A549 (cell line): ENCODE measurements around the gene PLCH2. TPM values are rescaled to one million over a fixed set of nuclear protein-coding genes. Genes with fewer than 3 reads are reported as not detected.

Experiments used
- ATAC-seq, 2 experiments: fragments of 200-7000 bp in 1 of 2; fragments of >200 bp in 1 of 2; cut with Nextera tagmentation in 1 of 2; cut with Tn5 transposase in 1 of 2; 3 replicates each; pipeline versions ENCODE4 v1.8.0 to v1.9.1; 2018 to 2020; ENCODE audit warnings: mild to moderate bottlenecking in 1 of 2, moderate library complexity in 1 of 2
- CTCF ChIA-PET: fragments of 300-600 bp; sonication (Branson Sonifier 250); formaldehyde crosslinking; extraction: SDS; loops from one replicate; lab custom pipeline; 2021; ENCODE audit warnings: antibody characterized with exemption, inconsistent platforms; lab: Yijun Ruan, JAX
- POLR2A ChIA-PET: fragments of 350-600 bp; formaldehyde crosslinking; extraction: SDS; loops from one replicate; lab custom pipeline; 2021; ENCODE audit warnings: antibody characterized with exemption, inconsistent platforms; lab: Yijun Ruan, JAX
- DNase-seq, 2 experiments: peaks; one replicate each; pipeline versions ENCODE4 v3.0.0 to v3.0.0-alpha.2; 2011 to 2016; ENCODE audit warnings: low read depth in 1 of 2, low spot score in 1 of 2
- FAIRE-seq: peaks from 2 replicates; lab custom pipeline; 2011; peaks lifted over from hg19 to GRCh38; lab: Jason Lieb, UNC
- H3K27ac ChIP-seq, 2 experiments: fragments of >200 bp; sonication (Bioruptor Twin); formaldehyde crosslinking; 3 replicates each; pipeline ENCODE4 v1.5.1; 2016 to 2017
- H3K4me1 ChIP-seq: fragments of >200 bp; sonication (Bioruptor Twin); formaldehyde crosslinking; 3 replicates; pipeline ENCODE4 v1.6.1; 2016
- H3K4me2 ChIP-seq: fragments of >200 bp; sonication (Bioruptor Twin); formaldehyde crosslinking; 3 replicates; pipeline ENCODE4 v1.6.1; 2016
- H3K4me3 ChIP-seq: fragments of >200 bp; sonication (Bioruptor Twin); formaldehyde crosslinking; 3 replicates; pipeline ENCODE4 v1.5.1; 2016
- H3K9me3 ChIP-seq: fragments of >200 bp; sonication (Bioruptor Twin); formaldehyde crosslinking; 3 replicates; pipeline ENCODE4 v1.6.1; 2016
- BCL3 ChIP-seq: fragments of >200 bp; sonication (Bioruptor Twin); formaldehyde crosslinking; IDR thresholded peaks from 3 replicates; pipeline ENCODE4 v1.6.1; 2016
- CBX8 ChIP-seq: fragments of 200-600 bp; sonication (generic); IDR thresholded peaks from 2 replicates; pipeline ENCODE4 v1.6.1; 2016
- CEBPB ChIP-seq, 2 experiments: fragments of >200 bp in 1 of 2; sonication (Bioruptor Twin) in 1 of 2; formaldehyde crosslinking in 1 of 2; IDR thresholded peaks; 2 replicates each; pipeline ENCODE4 v1.6.1; 2012 to 2016
- CHD2 ChIP-seq: fragments of 150-350 bp; IDR thresholded peaks from 2 replicates; pipeline ENCODE4 v1.6.1; 2014; ENCODE audit warnings: low read length; ENCODE audit not compliant: partially characterized antibody
- EHF ChIP-seq: fragments of 250-450 bp; sonication (Bioruptor Pico); IDR thresholded peaks from 2 replicates; pipeline ENCODE4 v1.5.0; 2020; ENCODE audit warnings: mild to moderate bottlenecking
- EHMT2 ChIP-seq: fragments of 200-600 bp; sonication (generic); IDR thresholded peaks from 2 replicates; pipeline ENCODE4 v1.6.1; 2016; ENCODE audit warnings: antibody characterized with exemption, low read depth, mild to moderate bottlenecking, moderate library complexity
- ELK1 ChIP-seq: fragments of 150-350 bp; IDR thresholded peaks from 2 replicates; pipeline ENCODE4 v1.6.1; 2014; ENCODE audit warnings: low read depth, mild to moderate bottlenecking, low read length
- EP300 ChIP-seq, 2 experiments: fragments of >200 bp; sonication (Bioruptor Twin); formaldehyde crosslinking; IDR thresholded peaks; 2 replicates in 1 of 2; 3 replicates in 1 of 2; pipeline ENCODE4 v1.6.1; 2016 to 2017
- GATA3 ChIP-seq: IDR thresholded peaks from 2 replicates; pipeline ENCODE4 v1.6.1; 2012; ENCODE audit warnings: borderline replicate concordance
- HEYL ChIP-seq: fragments of 250-450 bp; sonication (Bioruptor Pico); IDR thresholded peaks from 2 replicates; pipeline ENCODE4 v1.8.0; 2021; ENCODE audit warnings: mild to moderate bottlenecking, moderate library complexity
- HOXA7 ChIP-seq: fragments of 250-450 bp; sonication (Bioruptor Pico); IDR thresholded peaks from 2 replicates; pipeline ENCODE4 v1.5.0; 2020; ENCODE audit warnings: mild to moderate bottlenecking, moderate library complexity
- HOXB13 ChIP-seq: fragments of 250-450 bp; sonication (Bioruptor Pico); IDR thresholded peaks from 2 replicates; pipeline ENCODE4 v1.5.0; 2020; ENCODE audit warnings: low read depth, mild to moderate bottlenecking, moderate library complexity
- JUNB ChIP-seq: fragments of >200 bp; sonication (Bioruptor Twin); formaldehyde crosslinking; IDR thresholded peaks from 2 replicates; pipeline ENCODE4 v1.6.1; 2016
- NFE2L2 ChIP-seq: fragments of 150-350 bp; conservative IDR thresholded peaks from 2 replicates; pipeline ENCODE4 v1.6.1; 2014; ENCODE audit warnings: low read length
- NR3C1 ChIP-seq: fragments of >200 bp; sonication (Bioruptor Twin); formaldehyde crosslinking; IDR thresholded peaks from 3 replicates; pipeline ENCODE4 v1.6.1; 2017
- PHF8 ChIP-seq: fragments of 200-600 bp; sonication (generic); IDR thresholded peaks from 2 replicates; pipeline ENCODE4 v1.6.1; 2016; ENCODE audit warnings: low read depth, mild to moderate bottlenecking, antibody characterized with exemption, moderate library complexity, borderline replicate concordance
- POLR2A ChIP-seq: IDR thresholded peaks from 2 replicates; pipeline ENCODE4 v1.6.1; 2012; ENCODE audit warnings: mild to moderate bottlenecking, low read length
- POLR2AphosphoS2 ChIP-seq: conservative IDR thresholded peaks from 2 replicates; pipeline ENCODE4 v1.6.1; 2012; ENCODE audit warnings: low read length, improper control_type of control experiment, inconsistent platforms
- RAD21 ChIP-seq, 2 experiments: fragments of >200 bp in 1 of 2; sonication (Bioruptor Twin) in 1 of 2; formaldehyde crosslinking in 1 of 2; IDR thresholded peaks in 1 of 2; conservative IDR thresholded peaks in 1 of 2; 2 replicates in 1 of 2; 3 replicates in 1 of 2; pipeline ENCODE4 v1.6.1; 2012 to 2018; ENCODE audit warnings: inconsistent platforms in 1 of 2
- RCOR1 ChIP-seq: fragments of 150-350 bp; IDR thresholded peaks from 2 replicates; pipeline ENCODE4 v1.6.1; 2014; ENCODE audit warnings: antibody characterized with exemption, low read length, low read depth
- SMC3 ChIP-seq: fragments of >200 bp; sonication (Bioruptor Twin); formaldehyde crosslinking; IDR thresholded peaks from 3 replicates; pipeline ENCODE4 v1.6.1; 2018; ENCODE audit warnings: inconsistent platforms
- ZC3H11A ChIP-seq: fragments of 450-650 bp; IDR thresholded peaks from 2 replicates; pipeline ENCODE4 v1.6.1; 2014; ENCODE audit warnings: antibody characterized with exemption, mild to moderate bottlenecking
- ZFP36 ChIP-seq: fragments of 450-650 bp; IDR thresholded peaks from 2 replicates; pipeline ENCODE4 v1.6.1; 2014; ENCODE audit warnings: borderline replicate concordance; ENCODE audit not compliant: partially characterized antibody
- WGBS: methylation state at CpG from one replicate; pipeline ENCODE4 v1.1.6; 2017; ENCODE audit errors: missing lambda C conversion rate; 5-methylcytosine and 5-hydroxymethylcytosine counted together
- polyA plus RNA-seq, 4 experiments: library from polyadenylated mRNA; depleted of rRNA in 3 of 4; stranded (reverse); fragments of >200 nt; fragmentation: RNase III in 1 of 4; extraction: RNeasy Plus Mini Kit Qiagen cat#74134 plus additional on column Dnase treatment in 1 of 4; gene quantifications; 2 replicates in 3 of 4; 3 replicates in 1 of 4; pipeline ENCODE4 v1.2.3, GENCODE V29; 2011 to 2017
- TF ChIP-seq, protein P1 (sequence below): fragments of 250-450 bp; sonication (Bioruptor Pico); IDR thresholded peaks from 2 replicates; pipeline ENCODE4 v1.5.0; 2020; ENCODE audit warnings: low read depth, mild to moderate bottlenecking, moderate library complexity
- TF ChIP-seq, protein P2 (sequence below): IDR thresholded peaks from 2 replicates; pipeline ENCODE4 v1.6.1; 2012; ENCODE audit warnings: low read depth, borderline replicate concordance
- TF ChIP-seq, protein P3 (sequence below): IDR thresholded peaks from 2 replicates; pipeline ENCODE4 v1.6.1; 2012

Gene PLCH2
- polyA plus RNA-seq, 2 of the 4 experiments (the other 2 are of a cell fraction): 0.10 to 0.18 TPM

DNA sequence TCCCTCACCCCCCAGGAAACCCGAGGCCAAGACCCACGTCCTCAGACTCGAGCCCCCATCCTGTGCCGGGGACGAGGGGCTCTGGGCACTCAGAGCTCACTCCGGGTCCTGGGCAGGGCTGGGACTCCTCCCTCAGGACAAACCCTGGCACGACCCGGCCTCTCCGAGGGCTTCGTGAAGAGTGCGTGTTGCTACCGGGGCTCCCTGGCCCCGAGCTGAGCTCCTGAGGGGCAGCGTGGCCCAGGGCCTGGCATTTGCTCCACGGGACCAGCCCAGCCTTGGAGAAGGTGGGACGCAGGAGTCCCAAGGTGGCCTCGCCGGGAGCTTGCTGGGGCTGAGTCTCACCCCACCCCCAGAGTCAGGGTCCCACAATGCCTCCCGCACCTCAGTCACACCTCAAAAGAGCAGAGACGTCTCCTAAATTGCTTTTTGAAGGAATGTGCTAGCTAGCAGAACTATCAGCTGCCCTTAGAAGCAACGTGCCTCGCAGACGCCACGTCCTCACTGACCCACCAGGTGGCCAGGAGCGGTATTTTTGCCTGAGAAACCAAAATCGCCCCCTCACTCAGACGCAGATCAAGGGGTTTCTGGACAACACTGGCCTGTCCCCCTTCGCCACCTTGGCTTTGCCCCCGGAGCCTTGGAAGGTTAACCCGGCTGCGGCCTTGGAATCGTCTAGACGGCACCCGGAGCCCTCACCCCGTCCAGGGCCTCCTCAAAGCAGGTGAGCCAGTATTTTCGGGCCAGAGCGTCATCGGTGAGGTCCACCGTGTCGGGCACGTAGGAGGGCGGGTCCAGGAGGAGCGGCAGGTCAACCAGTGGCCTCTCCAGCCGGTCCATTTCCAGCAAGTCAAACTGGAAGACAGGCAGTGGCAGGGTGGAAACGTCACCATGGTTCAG lies 39.0 kb downstream of the PLCH2 start:
- TF ChIP-seq POLR2AphosphoS2: no peak
- TF ChIP-seq, protein P1, sequence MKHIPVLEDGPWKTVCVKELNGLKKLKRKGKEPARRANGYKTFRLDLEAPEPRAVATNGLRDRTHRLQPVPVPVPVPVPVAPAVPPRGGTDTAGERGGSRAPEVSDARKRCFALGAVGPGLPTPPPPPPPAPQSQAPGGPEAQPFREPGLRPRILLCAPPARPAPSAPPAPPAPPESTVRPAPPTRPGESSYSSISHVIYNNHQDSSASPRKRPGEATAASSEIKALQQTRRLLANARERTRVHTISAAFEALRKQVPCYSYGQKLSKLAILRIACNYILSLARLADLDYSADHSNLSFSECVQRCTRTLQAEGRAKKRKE (CRISPR knock-in tag): no peak
- TF ChIP-seq CHD2: no peak
- TF ChIP-seq, protein P2, sequence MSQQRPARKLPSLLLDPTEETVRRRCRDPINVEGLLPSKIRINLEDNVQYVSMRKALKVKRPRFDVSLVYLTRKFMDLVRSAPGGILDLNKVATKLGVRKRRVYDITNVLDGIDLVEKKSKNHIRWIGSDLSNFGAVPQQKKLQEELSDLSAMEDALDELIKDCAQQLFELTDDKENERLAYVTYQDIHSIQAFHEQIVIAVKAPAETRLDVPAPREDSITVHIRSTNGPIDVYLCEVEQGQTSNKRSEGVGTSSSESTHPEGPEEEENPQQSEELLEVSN: no peak
- no peak for TF ChIP-seq ELK1
- no peak for TF ChIP-seq SMC3
- no peak for TF ChIP-seq HEYL (CRISPR knock-in tag)
- no peak for TF ChIP-seq EP300 (IDR thresholded peaks at IDR 0.05)
- TF ChIP-seq EHMT2: no peak
- no peak for TF ChIP-seq HOXA7 (CRISPR knock-in tag)
- no peak for TF ChIP-seq POLR2A
- ChIA-PET CTCF (interaction anchor here (0.8 kb wide), 1 partner anchor 9 kb away, joined by 3 read pairs; no protein-coding TSS in a partner anchor), POLR2A (no interaction called here)
- DNase-seq: no peak
- ATAC-seq: peak in 1 of 2 experiments; percentile 45; a peak in 2 of 6 replicates
- no peak overlapping the region for H3K4me3 ChIP-seq
- H3K4me1 ChIP-seq: no peaks in the 10 kb centered on the region
- no peaks in the 10 kb centered on the region for H3K9me3 ChIP-seq
- WGBS: 91% methylated on average over 19 of the region's 45 CpGs
- no peak overlapping the region for H3K27ac ChIP-seq
- no peak for FAIRE-seq
- H3K4me2 ChIP-seq: no peak overlapping the region

- FAIRE-seq (no peak), DNase-seq (no peak), ATAC-seq (no peak)
- Histone ChIP-seq H3K4me2 (no peak overlapping the region), H3K9me3 (no peaks in the 10 kb centered on the region), H3K4me3 (no peak overlapping the region), H3K4me1 (no peaks in the 10 kb centered on the region), H3K27ac (no peak overlapping the region)
- WGBS: 92% methylated on average over 9 of the region's 11 CpGs
- no peak for TF ChIP-seq ZFP36
- TF ChIP-seq PHF8: no peak
- no peak for TF ChIP-seq GATA3
- TF ChIP-seq EP300 (IDR thresholded peaks at IDR 0.05): no peak
- TF ChIP-seq ZC3H11A: no peak
- TF ChIP-seq POLR2AphosphoS2: no peak
- no peak for TF ChIP-seq ELK1
- no peak for TF ChIP-seq NFE2L2
- TF ChIP-seq, protein P2: no peak
- ChIA-PET POLR2A (no interaction called here), CTCF (no interaction called here)
These were observed 39.6 kb downstream of the PLCH2 start for GRCh38 chr1:2515763-2516080.

DNA sequence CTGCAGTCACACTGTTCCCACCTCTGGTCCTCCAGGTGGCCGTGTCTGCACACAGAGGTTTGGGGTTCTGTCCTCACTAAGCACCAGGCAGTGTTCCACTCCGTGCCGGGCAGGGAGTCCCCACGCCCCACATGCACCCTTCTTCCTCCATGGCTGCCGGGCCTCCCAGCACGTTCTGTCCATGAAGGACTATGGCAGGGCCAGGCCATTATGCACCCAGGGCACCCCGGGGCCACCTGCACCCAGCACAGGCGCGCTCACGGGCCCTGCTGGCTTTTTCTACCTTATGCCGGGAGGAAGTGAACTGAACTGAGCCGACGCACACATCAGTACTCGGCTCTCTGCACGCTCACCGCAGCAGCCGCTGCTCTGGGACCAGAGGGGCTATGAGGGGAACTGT lies 40.0 kb downstream of the PLCH2 start:
- ChIA-PET POLR2A (no interaction called here), CTCF (no interaction called here)
- Histone ChIP-seq H3K4me3 (no peak overlapping the region), H3K27ac (no peak overlapping the region), H3K4me2 (no peak overlapping the region), H3K4me1 (no peaks in the 10 kb centered on the region), H3K9me3 (no peaks in the 10 kb centered on the region)
- DNase-seq (no peak), FAIRE-seq (no peak), ATAC-seq (no peak)
- WGBS: 100% methylated on average over 2 of the region's 17 CpGs
- no peak for TF ChIP-seq BCL3
- TF ChIP-seq, protein P2: no peak
- no peak for TF ChIP-seq CEBPB (IDR thresholded peaks at IDR 0.05)
- no peak for TF ChIP-seq EHF (CRISPR knock-in tag)
- TF ChIP-seq HOXB13 (CRISPR knock-in tag): no peak
- no peak for TF ChIP-seq NFE2L2
- TF ChIP-seq CBX8: no peak
- TF ChIP-seq, protein P3, sequence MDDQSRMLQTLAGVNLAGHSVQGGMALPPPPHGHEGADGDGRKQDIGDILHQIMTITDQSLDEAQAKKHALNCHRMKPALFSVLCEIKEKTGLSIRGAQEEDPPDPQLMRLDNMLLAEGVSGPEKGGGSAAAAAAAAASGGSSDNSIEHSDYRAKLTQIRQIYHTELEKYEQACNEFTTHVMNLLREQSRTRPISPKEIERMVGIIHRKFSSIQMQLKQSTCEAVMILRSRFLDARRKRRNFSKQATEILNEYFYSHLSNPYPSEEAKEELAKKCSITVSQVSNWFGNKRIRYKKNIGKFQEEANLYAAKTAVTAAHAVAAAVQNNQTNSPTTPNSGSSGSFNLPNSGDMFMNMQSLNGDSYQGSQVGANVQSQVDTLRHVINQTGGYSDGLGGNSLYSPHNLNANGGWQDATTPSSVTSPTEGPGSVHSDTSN: no peak
- TF ChIP-seq JUNB: no peak
- no peak for TF ChIP-seq EP300 (IDR thresholded peaks at IDR 0.05)
- no peak for TF ChIP-seq NR3C1
- TF ChIP-seq EHMT2: no peak
- TF ChIP-seq RCOR1: no peak
- TF ChIP-seq ZC3H11A: no peak
- no peak for TF ChIP-seq RAD21 (conservative IDR thresholded peaks at IDR 0.05 in 1 of 2, IDR thresholded peaks at IDR 0.05 in 1 of 2)
- no peak for TF ChIP-seq GATA3
